HL-60 (cell line): ENCODE measurements around the gene CLSTN1.
A peak's percentile ranks its signal among the peaks of the same experiment; 100 is the strongest.

Experiments used
- DNase-seq, 2 experiments: peaks; one replicate each; pipeline ENCODE4 v3.0.0-alpha.2; 2010 to 2020; ENCODE audit warnings: low read depth in 1 of 2, low spot score in 1 of 2
- H3K27ac ChIP-seq: fragments of 250-450 bp; sonication (Bioruptor Pico); replicated peaks from 2 replicates; pipeline ENCODE4 v1.5.1; 2020; ENCODE audit warnings: mild to moderate bottlenecking, moderate library complexity
- H3K27me3 ChIP-seq: fragments of 250-450 bp; sonication (Bioruptor Pico); 2 replicates; pipeline ENCODE4 v1.5.1; 2021; ENCODE audit warnings: mild to moderate bottlenecking, moderate library complexity; ENCODE audit not compliant: insufficient read depth, poor library complexity, severe bottlenecking
- H3K4me3 ChIP-seq: replicated peaks from 2 replicates; pipeline ENCODE4 v1.5.1; 2011; ENCODE audit warnings: mild to moderate bottlenecking, control low read depth, low read length; ENCODE audit not compliant: insufficient read depth
- GABPA ChIP-seq: IDR thresholded peaks from 2 replicates; pipeline ENCODE4 v1.6.1; 2012; ENCODE audit warnings: low read depth
- POLR2AphosphoS5 ChIP-seq: IDR thresholded peaks from 2 replicates; pipeline ENCODE4 v1.6.1; 2012; ENCODE audit warnings: low read depth
- SPI1 ChIP-seq: IDR thresholded peaks from 2 replicates; pipeline ENCODE4 v1.6.1; 2012; ENCODE audit warnings: low read depth, mild to moderate bottlenecking, borderline replicate concordance
- TF ChIP-seq, protein P1 (sequence below): IDR thresholded peaks from 2 replicates; pipeline ENCODE4 v1.6.1; 2012; ENCODE audit warnings: low read depth; ENCODE audit not compliant: insufficient replicate concordance
- TF ChIP-seq, protein P2 (sequence below): IDR thresholded peaks from one replicate; pipeline ENCODE4 v1.5.1; 2011; ENCODE audit warnings: low read length, control low read depth, inconsistent platforms; ENCODE audit not compliant: insufficient read depth

Gene CLSTN1

DNA sequence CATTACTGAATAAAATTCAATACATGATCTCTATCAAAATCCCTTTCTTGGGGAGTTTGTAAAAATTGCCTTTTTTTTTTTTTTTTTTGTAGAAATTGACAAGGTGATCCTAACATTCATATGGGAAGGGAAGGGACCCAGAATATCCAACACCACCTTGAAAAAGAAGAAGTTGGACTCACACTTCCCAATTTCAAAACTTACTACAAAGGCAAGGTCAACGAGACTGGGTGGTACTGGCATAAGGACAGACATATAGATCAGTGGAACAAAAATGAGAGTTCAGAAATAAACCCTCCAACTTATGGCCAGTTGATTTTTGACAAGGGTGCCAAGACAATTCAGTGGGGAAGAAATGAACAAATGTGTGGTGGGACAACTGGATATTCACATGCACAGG, 31.4 kb upstream of the CLSTN1 start:
- Histone ChIP-seq H3K27ac (no peak overlapping the region), H3K4me3 (no peak overlapping the region), H3K27me3 (no peaks in the 10 kb centered on the region)
- peak in 1 of 2 experiments; percentile 28 for DNase-seq
- no peak for TF ChIP-seq GABPA
- peak; percentile 86 for TF ChIP-seq SPI1

DNA sequence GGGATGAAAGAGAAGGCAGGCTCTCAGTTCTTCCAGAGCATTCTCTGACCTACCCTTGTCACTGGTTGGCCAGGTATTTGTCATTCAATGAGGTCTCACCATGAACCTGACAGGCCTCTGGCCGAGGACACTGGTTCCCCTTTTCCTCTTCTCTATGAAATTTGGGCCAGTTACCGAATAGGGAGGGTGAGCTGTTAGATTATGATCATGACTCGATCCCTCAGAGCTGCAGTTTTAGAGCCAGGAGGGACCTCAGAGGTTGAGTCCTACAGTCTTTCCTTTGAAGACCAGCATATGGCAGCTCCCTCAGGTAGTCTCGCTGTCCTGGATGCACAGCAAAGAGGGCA, 29.5 kb upstream of the CLSTN1 start:
- H3K27ac ChIP-seq: no peak overlapping the region
- peak in 1 of 2 experiments; percentile 33 for DNase-seq
- no peak for TF ChIP-seq SPI1
- no peak overlapping the region for H3K4me3 ChIP-seq
- H3K27me3 ChIP-seq: no peaks in the 10 kb centered on the region

DNA sequence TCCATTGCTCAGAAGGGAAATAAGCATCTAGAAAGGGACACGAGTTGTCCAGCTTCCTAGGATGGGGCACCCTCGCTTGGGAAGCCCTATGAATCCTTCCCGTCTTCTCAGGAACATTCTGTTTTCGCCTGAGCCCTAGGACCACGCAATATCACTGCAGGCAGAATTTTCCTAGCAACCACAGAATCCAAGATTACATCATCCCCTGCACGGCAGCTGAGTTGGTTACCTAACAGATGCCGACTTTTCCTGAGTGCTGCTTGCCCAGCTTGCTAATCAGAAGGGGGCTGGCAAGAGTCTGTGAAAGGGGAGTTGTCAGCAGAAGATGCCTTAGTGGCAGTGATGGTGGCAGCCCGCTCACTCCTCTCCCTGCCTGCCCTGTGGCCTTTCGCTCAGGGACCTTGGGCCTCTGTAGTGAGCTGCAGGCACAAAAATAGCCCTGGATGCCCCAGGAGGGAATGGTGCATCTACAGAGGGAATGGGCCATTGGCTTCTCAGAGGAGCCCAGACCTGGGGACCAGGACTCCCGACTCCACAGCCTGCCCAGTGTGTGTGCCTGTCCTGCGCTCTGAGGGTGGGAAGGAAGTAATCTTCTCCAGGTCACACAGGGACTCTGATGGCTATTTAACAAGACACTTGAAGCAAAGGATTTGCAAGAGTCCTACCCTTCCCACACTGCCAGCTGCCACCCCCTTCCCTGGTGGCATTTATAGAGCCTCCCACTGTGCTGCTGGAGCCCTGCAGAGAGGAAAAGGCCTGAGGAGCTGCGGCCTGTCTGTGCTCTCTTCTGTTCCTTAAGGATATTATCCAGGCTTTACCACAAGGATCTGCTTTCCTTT, 28.9 kb upstream of the CLSTN1 start:
- Histone ChIP-seq H3K27ac (no peak overlapping the region), H3K4me3 (no peak overlapping the region), H3K27me3 (no peaks in the 10 kb centered on the region)
- DNase-seq: peak; percentile 33 to 74
- TF ChIP-seq GABPA (no peak), SPI1 (no peak), POLR2AphosphoS5 (no peak)
- TF ChIP-seq, protein P1, sequence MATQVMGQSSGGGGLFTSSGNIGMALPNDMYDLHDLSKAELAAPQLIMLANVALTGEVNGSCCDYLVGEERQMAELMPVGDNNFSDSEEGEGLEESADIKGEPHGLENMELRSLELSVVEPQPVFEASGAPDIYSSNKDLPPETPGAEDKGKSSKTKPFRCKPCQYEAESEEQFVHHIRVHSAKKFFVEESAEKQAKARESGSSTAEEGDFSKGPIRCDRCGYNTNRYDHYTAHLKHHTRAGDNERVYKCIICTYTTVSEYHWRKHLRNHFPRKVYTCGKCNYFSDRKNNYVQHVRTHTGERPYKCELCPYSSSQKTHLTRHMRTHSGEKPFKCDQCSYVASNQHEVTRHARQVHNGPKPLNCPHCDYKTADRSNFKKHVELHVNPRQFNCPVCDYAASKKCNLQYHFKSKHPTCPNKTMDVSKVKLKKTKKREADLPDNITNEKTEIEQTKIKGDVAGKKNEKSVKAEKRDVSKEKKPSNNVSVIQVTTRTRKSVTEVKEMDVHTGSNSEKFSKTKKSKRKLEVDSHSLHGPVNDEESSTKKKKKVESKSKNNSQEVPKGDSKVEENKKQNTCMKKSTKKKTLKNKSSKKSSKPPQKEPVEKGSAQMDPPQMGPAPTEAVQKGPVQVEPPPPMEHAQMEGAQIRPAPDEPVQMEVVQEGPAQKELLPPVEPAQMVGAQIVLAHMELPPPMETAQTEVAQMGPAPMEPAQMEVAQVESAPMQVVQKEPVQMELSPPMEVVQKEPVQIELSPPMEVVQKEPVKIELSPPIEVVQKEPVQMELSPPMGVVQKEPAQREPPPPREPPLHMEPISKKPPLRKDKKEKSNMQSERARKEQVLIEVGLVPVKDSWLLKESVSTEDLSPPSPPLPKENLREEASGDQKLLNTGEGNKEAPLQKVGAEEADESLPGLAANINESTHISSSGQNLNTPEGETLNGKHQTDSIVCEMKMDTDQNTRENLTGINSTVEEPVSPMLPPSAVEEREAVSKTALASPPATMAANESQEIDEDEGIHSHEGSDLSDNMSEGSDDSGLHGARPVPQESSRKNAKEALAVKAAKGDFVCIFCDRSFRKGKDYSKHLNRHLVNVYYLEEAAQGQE: no peak
- TF ChIP-seq, protein P2, sequence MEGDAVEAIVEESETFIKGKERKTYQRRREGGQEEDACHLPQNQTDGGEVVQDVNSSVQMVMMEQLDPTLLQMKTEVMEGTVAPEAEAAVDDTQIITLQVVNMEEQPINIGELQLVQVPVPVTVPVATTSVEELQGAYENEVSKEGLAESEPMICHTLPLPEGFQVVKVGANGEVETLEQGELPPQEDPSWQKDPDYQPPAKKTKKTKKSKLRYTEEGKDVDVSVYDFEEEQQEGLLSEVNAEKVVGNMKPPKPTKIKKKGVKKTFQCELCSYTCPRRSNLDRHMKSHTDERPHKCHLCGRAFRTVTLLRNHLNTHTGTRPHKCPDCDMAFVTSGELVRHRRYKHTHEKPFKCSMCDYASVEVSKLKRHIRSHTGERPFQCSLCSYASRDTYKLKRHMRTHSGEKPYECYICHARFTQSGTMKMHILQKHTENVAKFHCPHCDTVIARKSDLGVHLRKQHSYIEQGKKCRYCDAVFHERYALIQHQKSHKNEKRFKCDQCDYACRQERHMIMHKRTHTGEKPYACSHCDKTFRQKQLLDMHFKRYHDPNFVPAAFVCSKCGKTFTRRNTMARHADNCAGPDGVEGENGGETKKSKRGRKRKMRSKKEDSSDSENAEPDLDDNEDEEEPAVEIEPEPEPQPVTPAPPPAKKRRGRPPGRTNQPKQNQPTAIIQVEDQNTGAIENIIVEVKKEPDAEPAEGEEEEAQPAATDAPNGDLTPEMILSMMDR: no peak

DNA sequence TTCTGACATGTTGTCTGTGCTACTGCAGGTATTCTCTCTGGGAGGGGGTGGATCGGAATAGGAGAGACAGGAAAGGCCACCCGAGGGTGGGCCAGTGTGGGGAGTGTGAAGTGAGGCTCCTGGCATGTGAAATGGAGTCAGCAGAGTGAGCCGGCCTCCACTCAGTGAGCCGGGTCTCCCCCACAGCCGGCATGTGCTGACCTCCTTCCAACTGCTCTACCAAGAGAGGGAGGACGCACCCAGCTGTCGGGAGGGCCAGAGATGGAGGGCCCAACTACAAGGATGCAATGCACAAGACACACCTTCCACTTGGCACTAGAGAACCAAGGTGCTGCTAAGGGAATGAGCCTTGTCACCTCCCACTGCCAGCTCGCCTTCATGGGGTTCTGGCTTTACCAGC, 28.2 kb upstream of the CLSTN1 start:
- Histone ChIP-seq H3K4me3 (no peak overlapping the region), H3K27ac (no peak overlapping the region), H3K27me3 (no peaks in the 10 kb centered on the region)
- TF ChIP-seq, protein P2: no peak
- no peak for DNase-seq

DNA sequence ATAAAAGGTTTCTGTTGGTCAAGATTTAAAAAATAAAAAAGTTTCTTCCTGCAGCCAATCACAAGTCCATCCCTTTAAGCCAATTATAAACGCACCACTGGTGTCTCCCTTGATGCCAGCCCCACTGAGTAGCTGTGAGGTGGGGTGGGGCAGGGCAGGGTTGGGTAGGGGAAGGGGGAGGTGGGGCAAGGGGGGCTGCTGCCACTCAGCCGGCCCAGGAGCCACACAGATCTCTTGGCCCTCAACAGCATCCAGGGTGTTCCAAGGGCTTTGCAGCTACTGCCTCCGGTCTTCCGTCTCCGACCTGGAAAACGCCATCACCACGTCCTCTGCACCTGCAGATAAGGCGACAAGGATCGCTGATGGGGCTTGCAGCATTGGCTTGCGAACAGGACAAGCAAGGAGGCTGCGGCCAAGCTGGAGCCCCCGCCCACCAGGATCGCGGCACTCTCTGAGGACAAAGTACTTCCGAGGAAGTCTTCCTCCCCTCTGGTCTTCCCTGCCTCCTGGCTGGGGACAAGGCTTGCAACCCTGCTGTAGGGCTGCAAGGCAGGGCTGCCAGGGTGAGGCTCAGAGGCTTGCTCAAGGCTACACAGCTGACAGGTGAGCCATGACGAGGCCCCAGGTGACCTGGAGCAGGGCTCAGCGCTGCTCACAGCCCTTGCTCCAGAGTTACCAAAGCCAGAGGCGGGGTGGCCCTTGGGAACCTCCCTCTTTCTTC, 26.8 kb upstream of the CLSTN1 start:
- no peak for TF ChIP-seq GABPA
- TF ChIP-seq, protein P2: no peak
- TF ChIP-seq SPI1: no peak
- TF ChIP-seq POLR2AphosphoS5: no peak
- TF ChIP-seq, protein P1: no peak
- Histone ChIP-seq H3K27me3 (no peaks in the 10 kb centered on the region), H3K4me3 (no peak overlapping the region), H3K27ac (peak overlapping the region; percentile 86)
- DNase-seq: no peak
